K562 (cell line): Measurements from ENCODE around the gene KHDC1. TPM values are rescaled to one million over a fixed set of nuclear protein-coding genes. Genes with fewer than 3 reads are reported as not detected.

ENCODE experiments used
- ATAC-seq: fragments of 200-7000 bp; cut with Tn5 transposase; 3 replicates; pipeline ENCODE4 v1.9.1; 2020; ENCODE audit warnings: moderate library complexity
- BruUV-seq: library from RNA; stranded (reverse); fragments of 400-500 nt; replicated peaks from 2 replicates; lab custom pipeline; 2021; lab: Mats Ljungman, UMichigan
- CTCF ChIA-PET: fragments of 300-600 bp; formaldehyde crosslinking; extraction: SDS; loops from one replicate; lab custom pipeline; 2021; ENCODE audit warnings: low intra/inter-chr PET ratio; lab: Yijun Ruan, JAX
- POLR2A ChIA-PET: fragments of 300-600, 350-650 bp; sonication (Branson Sonifier 250); formaldehyde crosslinking; extraction: SDS; loops from one replicate; lab custom pipeline; 2021; ENCODE audit warnings: antibody characterized with exemption, inconsistent platforms; lab: Yijun Ruan, JAX
- DNase-seq, 4 experiments: peaks; one replicate each; pipeline versions ENCODE4 v3.0.0 to v3.0.0-alpha.2; 2011 to 2018; ENCODE audit warnings: low spot score in 3 of 4, mixed read lengths in 3 of 4; ENCODE audit errors: extremely low read depth in 1 of 4
- FAIRE-seq: peaks from 2 replicates; lab custom pipeline; 2011; peaks lifted over from hg19 to GRCh38; lab: Jason Lieb, UNC
- H2AFZ ChIP-seq: 2 replicates; pipeline ENCODE4 v1.6.0; 2011; ENCODE audit warnings: low read depth, low read length, control low read depth, inconsistent platforms
- H3K27ac ChIP-seq: fragments of 200-600 bp; 3 replicates; pipeline ENCODE4 v1.8.0; 2011; ENCODE audit warnings: low read depth, mild to moderate bottlenecking, control low read depth, inconsistent platforms, low read length, moderate library complexity, mixed read lengths; ENCODE audit errors: extremely low read depth
- H3K27me3 ChIP-seq, 2 experiments: fragments of 300-600 bp in 1 of 2; 2 replicates in 1 of 2; 3 replicates in 1 of 2; pipeline versions ENCODE4 v1.6.0 to v1.8.0; 2011; ENCODE audit warnings: inconsistent platforms in 2 of 2, low read length in 2 of 2, mild to moderate bottlenecking in 1 of 2, mixed read lengths in 1 of 2, moderate library complexity in 1 of 2; ENCODE audit not compliant: control insufficient read depth in 2 of 2, insufficient read depth in 2 of 2
- H3K36me3 ChIP-seq: fragments of 300-600 bp; 3 replicates; pipeline ENCODE4 v1.8.0; 2011; ENCODE audit warnings: mild to moderate bottlenecking, low read length, inconsistent platforms; ENCODE audit not compliant: control insufficient read depth, insufficient read depth
- H3K4me1 ChIP-seq, 2 experiments: fragments of 200-600 bp in 1 of 2; replicated peaks in 1 of 2; 2 replicates in 1 of 2; 3 replicates in 1 of 2; pipeline versions ENCODE4 v1.5.1 to v1.8.0; 2011; ENCODE audit warnings: inconsistent platforms in 2 of 2, low read length in 2 of 2, mild to moderate bottlenecking in 1 of 2, mixed read lengths in 1 of 2, moderate library complexity in 1 of 2; ENCODE audit not compliant: control insufficient read depth in 2 of 2, insufficient read depth in 2 of 2
- H3K4me2 ChIP-seq: 2 replicates; pipeline ENCODE4 v1.6.1; 2011; ENCODE audit warnings: low read length, control low read depth, inconsistent platforms, mixed read lengths; ENCODE audit not compliant: insufficient read depth
- H3K4me3 ChIP-seq: fragments of 200-600 bp; sonication (generic), shearing (Covaris generic); 2 replicates; pipeline ENCODE4 v1.5.1; 2016; ENCODE audit warnings: control low read depth, inconsistent platforms
- H3K79me2 ChIP-seq: fragments of 200-600 bp; 3 replicates; pipeline ENCODE4 v1.8.0; 2011; ENCODE audit warnings: low read length, inconsistent platforms; ENCODE audit not compliant: control insufficient read depth, insufficient read depth
- H3K9ac ChIP-seq, 2 experiments: 2 replicates each; pipeline versions ENCODE4 v1.6.0 to v1.6.1; 2011; ENCODE audit warnings: low read depth in 2 of 2, low read length in 2 of 2, control low read depth in 1 of 2, inconsistent platforms in 1 of 2, mild to moderate bottlenecking in 1 of 2, mixed read lengths in 1 of 2; ENCODE audit not compliant: insufficient read depth in 1 of 2
- H3K9me1 ChIP-seq: one replicate; pipeline ENCODE4 v1.6.0; 2011; ENCODE audit warnings: inconsistent platforms, mild to moderate bottlenecking, low read length, moderate library complexity; ENCODE audit not compliant: control insufficient read depth, insufficient read depth
- H3K9me3 ChIP-seq: replicated peaks from 2 replicates; pipeline ENCODE4 v1.5.1; 2011; ENCODE audit warnings: low read depth, low read length, inconsistent platforms; ENCODE audit not compliant: control insufficient read depth, insufficient read depth
- H4K20me1 ChIP-seq: replicated peaks from 2 replicates; pipeline ENCODE4 v1.6.1; 2011; ENCODE audit warnings: low read length, inconsistent platforms, mixed read lengths; ENCODE audit not compliant: control insufficient read depth, insufficient read depth
- CBX3 ChIP-seq, 2 experiments: IDR thresholded peaks; 1 replicate in 1 of 2; 2 replicates in 1 of 2; pipeline ENCODE4 v1.6.1; 2012; ENCODE audit warnings: inconsistent platforms in 2 of 2, low read length in 2 of 2, borderline replicate concordance in 1 of 2, control low read depth in 1 of 2
- FOXK1 ChIP-seq: sonication (generic); formaldehyde crosslinking; IDR thresholded peaks from 2 replicates; pipeline ENCODE4 v1.8.0; 2022; ENCODE audit warnings: missing genetic modification reagents, mild to moderate bottlenecking, borderline replicate concordance
- NR2F6 ChIP-seq: fragments of 450-650 bp; formaldehyde crosslinking; IDR thresholded peaks from 2 replicates; pipeline ENCODE4 v1.4.0; 2020; ENCODE audit warnings: mild to moderate bottlenecking
- PHF20 ChIP-seq: fragments of 450-650 bp; IDR thresholded peaks from 2 replicates; pipeline ENCODE4 v1.6.1; 2018; ENCODE audit not compliant: partially characterized antibody
- XRCC3 ChIP-seq: fragments of 450-650 bp; IDR thresholded peaks from 2 replicates; pipeline ENCODE4 v1.6.1; 2017; ENCODE audit warnings: mild to moderate bottlenecking, moderate library complexity
- ZNF280B ChIP-seq: fragments of 250-450 bp; sonication (Bioruptor Pico); IDR thresholded peaks from 2 replicates; pipeline ENCODE4 v1.5.1; 2021; ENCODE audit warnings: mild to moderate bottlenecking
- WGBS: fragments of 100-300 bp; shearing (Covaris generic); methylation state at CpG from one replicate; pipeline ENCODE4 v1.1.6; 2016; ENCODE audit warnings: low coverage, mixed read lengths; ENCODE audit not compliant: insufficient coverage; ENCODE audit errors: missing lambda C conversion rate; 5-methylcytosine and 5-hydroxymethylcytosine counted together
- in situ Hi-C: fragments of 300-500 bp; cut with MboI; formaldehyde crosslinking; loops from 4 replicates; pipeline ENCODE4 v1.15.0; 2018; ENCODE audit warnings: inconsistent platforms, mixed read lengths
- intact Hi-C: fragments of 100-400 bp; cut with micrococcal nuclease; formaldehyde crosslinking; loops from 2 replicates; pipeline ENCODE4 v1.14.2; 2022
- polyA plus RNA-seq, 8 experiments: library from polyadenylated mRNA; depleted of rRNA in 4 of 8; stranded (reverse) in 5 of 8; unstranded in 3 of 8; fragments of >200 nt; fragmentation: Nextera tagmentation in 2 of 8; fragmentation: Illumina TruSeq in 1 of 8; extraction: Ambion mirVana in 2 of 8; extraction: Trizol in 1 of 8; gene quantifications; 2 replicates each; pipeline versions ENCODE4 v1.2.1 to v1.2.3, GENCODE V29; 2011 to 2014; ENCODE audit warnings: inconsistent platforms in 1 of 8, missing spikeins in 1 of 8
- total RNA-seq, 7 experiments: library from RNA; depleted of rRNA in 6 of 7; stranded (reverse); fragments of >200 nt in 6 of 7; fragmentation: Illumina TruSeq in 2 of 7; extraction: Trizol in 2 of 7; gene quantifications; 2 replicates each; pipeline versions ENCODE4 v1.2.1 to v1.2.3, GENCODE V29; 2011 to 2021; ENCODE audit warnings: low replicate concordance in 1 of 7

KHDC1 gene
- total and polyA plus RNA-seq, 9 of the 15 experiments (the other 6 are each of a cell fraction or from before 2014, with no cell fraction given): 2.5 to 19.5 (median 8.0) TPM

- H3K4me1 ChIP-seq: no peaks in the 10 kb centered on the region
- peaks cover 9 to 13% of the 10 kb centered on the region in 2 experiments; a peak in 4 of 5 replicates for H3K27me3 ChIP-seq
- H3K4me2 ChIP-seq: no peak overlapping the region
- H3K9me3 ChIP-seq: no peaks in the 10 kb centered on the region
- POLR2A ChIA-PET: interaction anchor here (0.9 to 1.0 kb wide), 2 partner anchors 13 to 213 kb away, joined by 3 read pairs; partner anchors contain the start of gene MTO1
- no peaks in the 10 kb centered on the region for H3K36me3 ChIP-seq
- ATAC-seq (peak; percentile 27; the same call in 1 of the 3 replicates), FAIRE-seq (no peak), DNase-seq (no peak)
- 6% methylated on average over 5 of the region's 5 CpGs for WGBS
- no TSS peak for BruUV-seq
- H3K9me1 ChIP-seq: no peaks in the 10 kb centered on the region
- CTCF ChIA-PET: no interaction called here
- no peak overlapping the region for H3K27ac ChIP-seq
- no peaks in the 10 kb centered on the region for H4K20me1 ChIP-seq
- intact Hi-C loops (no loop called here), in situ Hi-C loops (no loop called here)
- H2AFZ ChIP-seq: no peak overlapping the region
- H3K4me3 ChIP-seq: no peak overlapping the region
- no peak overlapping the region for H3K9ac ChIP-seq
- no peaks in the 10 kb centered on the region for H3K79me2 ChIP-seq
- no peak for TF ChIP-seq NR2F6 (CRISPR knock-in tag)
- no peak for TF ChIP-seq ZNF280B (CRISPR knock-in tag)
- no peak for TF ChIP-seq FOXK1 (CRISPR knock-in tag)
- no peak for TF ChIP-seq XRCC3
- TF ChIP-seq CBX3 (IDR thresholded peaks at IDR 0.05; ENCODE audit: borderline replicate concordance in 1 of 2, low read length in 2 of 2): no peak
- no peak for TF ChIP-seq PHF20
Measured at GRCh38 chr6:73248192-73248903, 14.6 kb downstream of the KHDC1 start.
